Measurements from ENCODE around the gene WNK1. TPM values are rescaled to one million over a fixed set of nuclear protein-coding genes. Genes with fewer than 3 reads are reported as not detected.

Gene WNK1
- total and polyA plus RNA-seq, 12 donors = 14.2 to 315 (median 123) TPM

- TF ChIP-seq CTCF (IDR thresholded peaks at IDR 0.05) (no peak), POLR2A (IDR thresholded peaks at IDR 0.05) (no peak)
- Histone ChIP-seq H3K4me3 (no peak overlapping the region), H3K4me1 (replicated peaks in 1 of 2) (peaks cover 7 to 26% of the 10 kb centered on the region in 2 donors), H3K36me3 (replicated peaks in 1 of 2) (peaks cover 0 to 10% of the 10 kb centered on the region in 2 donors), H3K9me3 (replicated peaks in 1 of 3) (no peaks in the 10 kb centered on the region), H3K27ac (no peak overlapping the region), H3K27me3 (no peaks in the 10 kb centered on the region)
- intact Hi-C loops (cut with DNase I) = loop anchor here in 1 of 2 donors (10.0 kb wide), 1 partner anchor 118 kb away; the partner anchor contains the start of gene RAD52
- 94 to 100% (median 98%) methylated on average over 1 of the region's 1 CpG for WGBS, 4 donors
- DNase-seq = no peak
Measured at GRCh38 chr12:826331-826730, 74.0 kb downstream of the WNK1 start.

GRCh38 chr12:828726-829395, 76.5 kb downstream of the WNK1 start:
- TF ChIP-seq CTCF (IDR thresholded peaks at IDR 0.05) (no peak), POLR2A (IDR thresholded peaks at IDR 0.05) (no peak)
- Histone ChIP-seq H3K36me3 (replicated peaks in 1 of 2) (peaks cover 0 to 10% of the 10 kb centered on the region in 2 donors), H3K4me1 (replicated peaks in 1 of 2) (peaks cover 7 to 25% of the 10 kb centered on the region in 2 donors), H3K27me3 (no peaks in the 10 kb centered on the region), H3K9me3 (replicated peaks in 1 of 3) (no peaks in the 10 kb centered on the region), H3K27ac (peak overlapping the region in 1 of 5 donors; percentile 18), H3K4me3 (no peak overlapping the region)
- intact Hi-C loops (cut with DNase I) = loop anchor here in 1 of 2 donors (10.0 kb wide), 1 partner anchor 116 kb away; the partner anchor contains the start of gene RAD52
- DNase-seq = no peak

GRCh38 chr12:830111-830867, 77.9 kb downstream of the WNK1 start:
- DNase-seq = no peak

More at GRCh38 chr12:830111-830867, 77.9 kb downstream of the WNK1 start:
- peaks cover 0 to 10% of the 10 kb centered on the region in 2 donors for H3K36me3 ChIP-seq (replicated peaks in 1 of 2)
- H3K4me1 ChIP-seq (replicated peaks in 1 of 2) = peaks cover 7 to 25% of the 10 kb centered on the region in 2 donors
- intact Hi-C loops (cut with DNase I) = loop anchor here in 1 of 2 donors (10.0 kb wide), 1 partner anchor 115 kb away; the partner anchor contains the start of gene RAD52
- H3K27ac ChIP-seq = no peak overlapping the region
- 96 to 100% (median 97%) methylated on average over 4 of the region's 4 CpGs for WGBS, 4 donors
- H3K9me3 ChIP-seq (replicated peaks in 1 of 3) = no peaks in the 10 kb centered on the region
- TF ChIP-seq CTCF (IDR thresholded peaks at IDR 0.05) (no peak), POLR2A (IDR thresholded peaks at IDR 0.05) (no peak)
- no peak overlapping the region for H3K4me3 ChIP-seq
- no peaks in the 10 kb centered on the region for H3K27me3 ChIP-seq

All from adrenal gland (tissue), 12 donors.